Astrocyte (in vitro differentiated cells and primary cell): ENCODE data around the gene LAMA3. TPM values are rescaled to one million over a fixed set of nuclear protein-coding genes. Genes with fewer than 3 reads are reported as not detected.

Experiments
- DNase-seq: peaks from one replicate; pipeline ENCODE4 v3.0.0-alpha.2; 2010; ENCODE audit warnings: low read depth
- FAIRE-seq: peaks from 2 replicates; lab custom pipeline; 2011; peaks lifted over from hg19 to GRCh38; lab: Jason Lieb, UNC
- H2AFZ ChIP-seq: 2 replicates; pipeline ENCODE4 v1.6.0; 2012; ENCODE audit warnings: low read depth, low read length, inconsistent platforms
- H3K27ac ChIP-seq: 2 replicates; pipeline ENCODE4 v1.5.1; 2011; ENCODE audit warnings: low read depth, low read length, inconsistent platforms
- H3K27me3 ChIP-seq: 2 replicates; pipeline ENCODE4 v1.6.0; 2011; ENCODE audit warnings: low read length, inconsistent platforms; ENCODE audit not compliant: insufficient read depth
- H3K36me3 ChIP-seq: 2 replicates; pipeline ENCODE4 v1.5.1; 2011; ENCODE audit warnings: low read length, inconsistent platforms; ENCODE audit not compliant: insufficient read depth
- H3K4me1 ChIP-seq: 2 replicates; pipeline ENCODE4 v1.5.1; 2011; ENCODE audit warnings: low read length, inconsistent platforms; ENCODE audit not compliant: insufficient read depth
- H3K4me2 ChIP-seq: 2 replicates; pipeline ENCODE4 v1.6.0; 2012; ENCODE audit warnings: low read length, inconsistent platforms
- H3K4me3 ChIP-seq: 2 replicates; pipeline ENCODE4 v1.5.1; 2011; ENCODE audit warnings: low read depth, mild to moderate bottlenecking, low read length, inconsistent platforms; ENCODE audit not compliant: insufficient read depth
- H3K79me2 ChIP-seq: 2 replicates; pipeline ENCODE4 v1.6.0; 2012; ENCODE audit warnings: mild to moderate bottlenecking, low read length, inconsistent platforms; ENCODE audit not compliant: insufficient read depth
- H3K9ac ChIP-seq: 2 replicates; pipeline ENCODE4 v1.6.0; 2012; ENCODE audit warnings: mild to moderate bottlenecking, low read length, inconsistent platforms
- H3K9me3 ChIP-seq: 2 replicates; pipeline ENCODE4 v1.5.1; 2012; ENCODE audit warnings: low read depth, mild to moderate bottlenecking, low read length, inconsistent platforms; ENCODE audit not compliant: insufficient read depth
- H4K20me1 ChIP-seq: 2 replicates; pipeline ENCODE4 v1.6.0; 2012; ENCODE audit warnings: low read length, inconsistent platforms; ENCODE audit not compliant: insufficient read depth
- H3K27ac Mint-ChIP-seq: one replicate; pipeline ENCODE4 v1.8.0; 2021; ENCODE audit warnings: mild to moderate bottlenecking, mixed read lengths; ENCODE audit not compliant: unreplicated experiment
- H3K27me3 Mint-ChIP-seq: one replicate; pipeline ENCODE4 v1.8.0; 2021; ENCODE audit warnings: low read depth, mixed read lengths; ENCODE audit not compliant: unreplicated experiment
- H3K36me3 Mint-ChIP-seq: one replicate; pipeline ENCODE4 v1.8.0; 2021; ENCODE audit warnings: low read depth, mixed read lengths; ENCODE audit not compliant: unreplicated experiment
- H3K4me1 Mint-ChIP-seq: one replicate; pipeline ENCODE4 v1.8.0; 2021; ENCODE audit warnings: low read depth, mixed read lengths; ENCODE audit not compliant: unreplicated experiment
- H3K4me3 Mint-ChIP-seq: one replicate; pipeline ENCODE4 v1.8.0; 2021; ENCODE audit warnings: mild to moderate bottlenecking, moderate library complexity, mixed read lengths; ENCODE audit not compliant: unreplicated experiment
- H3K9me3 Mint-ChIP-seq: one replicate; pipeline ENCODE4 v1.8.0; 2021; ENCODE audit warnings: mild to moderate bottlenecking, mixed read lengths; ENCODE audit not compliant: unreplicated experiment
- EZH2 ChIP-seq: IDR thresholded peaks from 2 replicates; pipeline ENCODE4 v1.6.1; 2012; ENCODE audit warnings: mild to moderate bottlenecking, low read length, inconsistent platforms; ENCODE audit not compliant: insufficient read depth
- total RNA-seq: library from RNA; stranded (reverse); gene quantifications from 2 replicates; pipeline ENCODE4 v1.2.1, GENCODE V29; 2021
- TF ChIP-seq, protein P1 (sequence below): IDR thresholded peaks from 2 replicates; pipeline ENCODE4 v1.5.1; 2011; ENCODE audit warnings: low read depth, mild to moderate bottlenecking, inconsistent platforms, low read length, moderate library complexity; ENCODE audit not compliant: insufficient read depth

LAMA3 gene
- total RNA-seq, 1 donor from 2014 or later = 0.86 TPM

DNA sequence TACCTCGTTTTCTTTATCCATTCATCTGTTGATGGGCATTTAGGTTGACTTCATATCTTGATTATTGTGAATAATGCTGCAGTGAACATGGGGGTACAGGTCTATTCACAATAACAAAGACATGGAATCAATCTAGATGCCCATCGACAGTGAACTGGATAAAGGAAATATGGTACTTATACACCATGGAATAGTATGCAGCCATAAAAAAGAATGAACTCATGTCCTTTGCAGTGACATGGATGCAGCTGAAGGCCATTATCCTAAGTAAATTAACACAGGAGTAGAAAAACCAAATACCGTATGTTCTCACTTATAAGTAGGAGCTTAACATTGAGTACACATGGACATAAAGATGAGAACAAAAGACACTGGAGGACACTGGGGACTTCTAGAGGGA, 111.6 kb downstream of the LAMA3 start:
- Histone ChIP-seq H3K4me2 (no peak overlapping the region), H2AFZ (no peak overlapping the region), H3K9me3 (no peaks in the 10 kb centered on the region), H3K36me3 (no peaks in the 10 kb centered on the region), H4K20me1 (no peaks in the 10 kb centered on the region), H3K9ac (no peak overlapping the region), H3K27ac (no peak overlapping the region), H3K79me2 (no peaks in the 10 kb centered on the region), H3K27me3 (peaks cover 11% of the 10 kb centered on the region), H3K4me3 (no peak overlapping the region), H3K4me1 (no peaks in the 10 kb centered on the region)
- Mint-ChIP-seq H3K9me3 (no peaks in the 10 kb centered on the region), H3K27ac (no peak overlapping the region), H3K27me3 (peaks cover 14% of the 10 kb centered on the region), H3K4me1 (peaks cover 5% of the 10 kb centered on the region), H3K36me3 (no peaks in the 10 kb centered on the region), H3K4me3 (no peak overlapping the region)
- FAIRE-seq (no peak), DNase-seq (no peak)
- TF ChIP-seq EZH2 = no peak
- TF ChIP-seq, protein P1, sequence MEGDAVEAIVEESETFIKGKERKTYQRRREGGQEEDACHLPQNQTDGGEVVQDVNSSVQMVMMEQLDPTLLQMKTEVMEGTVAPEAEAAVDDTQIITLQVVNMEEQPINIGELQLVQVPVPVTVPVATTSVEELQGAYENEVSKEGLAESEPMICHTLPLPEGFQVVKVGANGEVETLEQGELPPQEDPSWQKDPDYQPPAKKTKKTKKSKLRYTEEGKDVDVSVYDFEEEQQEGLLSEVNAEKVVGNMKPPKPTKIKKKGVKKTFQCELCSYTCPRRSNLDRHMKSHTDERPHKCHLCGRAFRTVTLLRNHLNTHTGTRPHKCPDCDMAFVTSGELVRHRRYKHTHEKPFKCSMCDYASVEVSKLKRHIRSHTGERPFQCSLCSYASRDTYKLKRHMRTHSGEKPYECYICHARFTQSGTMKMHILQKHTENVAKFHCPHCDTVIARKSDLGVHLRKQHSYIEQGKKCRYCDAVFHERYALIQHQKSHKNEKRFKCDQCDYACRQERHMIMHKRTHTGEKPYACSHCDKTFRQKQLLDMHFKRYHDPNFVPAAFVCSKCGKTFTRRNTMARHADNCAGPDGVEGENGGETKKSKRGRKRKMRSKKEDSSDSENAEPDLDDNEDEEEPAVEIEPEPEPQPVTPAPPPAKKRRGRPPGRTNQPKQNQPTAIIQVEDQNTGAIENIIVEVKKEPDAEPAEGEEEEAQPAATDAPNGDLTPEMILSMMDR = no peak

DNA sequence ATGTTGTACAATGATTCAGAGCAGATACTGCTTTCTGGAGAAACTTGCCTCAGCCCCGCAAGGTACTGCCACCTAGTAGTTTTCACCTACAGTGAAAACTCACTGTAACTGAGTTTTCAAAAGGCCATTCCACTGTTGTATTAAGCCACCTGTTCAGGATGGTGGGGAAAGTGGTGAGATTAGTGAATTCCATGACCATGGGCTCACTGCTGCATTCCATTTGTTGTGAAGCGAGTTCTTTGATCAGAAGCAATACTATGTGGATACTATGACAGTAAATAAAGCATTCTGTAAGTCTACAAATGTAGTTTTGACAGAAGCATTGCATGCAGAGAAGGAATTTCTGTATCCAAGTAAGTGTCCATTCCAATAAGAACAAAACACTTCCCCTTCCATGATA, 113.6 kb downstream of the LAMA3 start:
- H3K4me3 ChIP-seq = no peak overlapping the region
- Mint-ChIP-seq H3K4me3 (no peak overlapping the region), H3K9me3 (peaks cover 3% of the 10 kb centered on the region), H3K4me1 (peaks cover 5% of the 10 kb centered on the region), H3K27ac (no peak overlapping the region), H3K27me3 (peaks cover 14% of the 10 kb centered on the region), H3K36me3 (no peaks in the 10 kb centered on the region)
- no peaks in the 10 kb centered on the region for H3K79me2 ChIP-seq
- no peaks in the 10 kb centered on the region for H3K4me1 ChIP-seq
- no peak overlapping the region for H3K4me2 ChIP-seq
- TF ChIP-seq, protein P1 = no peak
- no peak for TF ChIP-seq EZH2
- FAIRE-seq = no peak
- H3K36me3 ChIP-seq = no peaks in the 10 kb centered on the region
- no peaks in the 10 kb centered on the region for H3K9me3 ChIP-seq
- H3K9ac ChIP-seq = no peak overlapping the region
- no peak overlapping the region for H2AFZ ChIP-seq
- peaks cover 11% of the 10 kb centered on the region for H3K27me3 ChIP-seq
- H3K27ac ChIP-seq = no peak overlapping the region
- DNase-seq = no peak
- no peaks in the 10 kb centered on the region for H4K20me1 ChIP-seq

DNA sequence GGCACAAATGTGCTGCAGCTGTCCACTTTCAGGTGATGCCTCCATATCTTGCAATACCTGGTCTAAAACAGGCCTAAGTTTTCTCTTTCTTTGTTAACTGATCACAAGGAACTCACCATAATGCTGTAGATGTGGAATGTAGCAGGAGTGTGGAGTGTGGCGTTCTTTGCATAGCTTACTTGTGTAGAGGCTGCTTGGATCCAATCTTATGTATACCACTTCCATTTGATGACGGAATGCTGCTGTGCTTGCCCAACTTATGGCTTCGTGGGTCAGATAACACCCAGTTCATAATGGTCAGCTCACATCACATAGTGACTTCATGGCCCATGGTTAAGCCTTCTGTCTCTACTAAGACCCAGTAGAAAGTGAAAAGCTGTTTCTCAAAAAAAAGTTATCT, 114.5 kb downstream of the LAMA3 start:
- H3K79me2 ChIP-seq = no peaks in the 10 kb centered on the region
- no peaks in the 10 kb centered on the region for H3K4me1 ChIP-seq
- Mint-ChIP-seq H3K4me3 (no peak overlapping the region), H3K9me3 (peaks cover 3% of the 10 kb centered on the region), H3K4me1 (peaks cover 5% of the 10 kb centered on the region), H3K27me3 (peaks cover 13% of the 10 kb centered on the region), H3K36me3 (no peaks in the 10 kb centered on the region), H3K27ac (no peak overlapping the region)
- TF ChIP-seq EZH2 = no peak
- TF ChIP-seq, protein P1 = no peak
- no peaks in the 10 kb centered on the region for H3K36me3 ChIP-seq
- DNase-seq (no peak), FAIRE-seq (no peak)
- H3K4me2 ChIP-seq = no peak overlapping the region
- H3K4me3 ChIP-seq = no peak overlapping the region
- H3K27ac ChIP-seq = no peak overlapping the region
- peaks cover 8% of the 10 kb centered on the region for H3K27me3 ChIP-seq
- H4K20me1 ChIP-seq = no peaks in the 10 kb centered on the region
- H2AFZ ChIP-seq = no peak overlapping the region
- no peaks in the 10 kb centered on the region for H3K9me3 ChIP-seq
- no peak overlapping the region for H3K9ac ChIP-seq
